H1 (cell line): ENCODE measurements around the gene F7. TPM values are rescaled to one million over a fixed set of nuclear protein-coding genes. Genes with fewer than 3 reads are reported as not detected.

ENCODE experiments used
- CTCF ChIA-PET: fragments of 300-600 bp; sonication (Branson Sonifier 250); formaldehyde crosslinking; loops from one replicate; lab custom pipeline; 2021; ENCODE audit not compliant: partially characterized antibody; lab: Charles Lee
- POLR2A ChIA-PET: fragments of 300-600 bp; sonication (Branson Sonifier 250); formaldehyde crosslinking; loops from one replicate; lab custom pipeline; 2021; ENCODE audit warnings: inconsistent platforms; ENCODE audit not compliant: partially characterized antibody; lab: Charles Lee
- DNase-seq, 2 experiments: peaks; one replicate each; pipeline versions ENCODE4 v3.0.0 to v3.0.0-alpha.2; 2010 to 2022; ENCODE audit warnings: low spot score in 2 of 2, low read depth in 1 of 2, mixed read lengths in 1 of 2
- FAIRE-seq: peaks from 2 replicates; lab custom pipeline; 2011; peaks lifted over from hg19 to GRCh38; lab: Jason Lieb, UNC
- H2AFZ ChIP-seq: 2 replicates; pipeline ENCODE4 v1.8.1; 2012; ENCODE audit warnings: low read length, inconsistent platforms
- H2AK5ac ChIP-seq: 2 replicates; pipeline ENCODE4 v1.6.1; 2013; ENCODE audit warnings: low read depth, low read length
- H2BK120ac ChIP-seq: replicated peaks from 2 replicates; pipeline ENCODE3; 2013; ENCODE audit warnings: low read depth, low read length, inconsistent platforms
- H2BK12ac ChIP-seq: 2 replicates; pipeline ENCODE4 v1.6.1; 2013; ENCODE audit warnings: low read depth, low read length
- H2BK15ac ChIP-seq: 2 replicates; pipeline ENCODE4 v1.6.1; 2013; ENCODE audit warnings: low read length
- H2BK20ac ChIP-seq: 2 replicates; pipeline ENCODE4 v1.6.1; 2013; ENCODE audit warnings: low read length
- H2BK5ac ChIP-seq: 2 replicates; pipeline ENCODE4 v1.6.1; 2013; ENCODE audit warnings: low read depth, low read length
- H3K14ac ChIP-seq: 2 replicates; pipeline ENCODE4 v1.6.1; 2013; ENCODE audit warnings: inconsistent platforms; ENCODE audit not compliant: insufficient read length
- H3K18ac ChIP-seq: 2 replicates; pipeline ENCODE4 v1.6.1; 2013; ENCODE audit warnings: low read length; ENCODE audit errors: extremely low read depth
- H3K23ac ChIP-seq: 2 replicates; pipeline ENCODE4 v1.6.1; 2013; ENCODE audit warnings: inconsistent platforms; ENCODE audit not compliant: insufficient read length
- H3K23me2 ChIP-seq: 2 replicates; pipeline ENCODE4 v1.6.1; 2013; ENCODE audit warnings: low read depth, low read length
- H3K27ac ChIP-seq: 2 replicates; pipeline ENCODE4 v1.6.1; 2011; ENCODE audit warnings: low read depth, low read length, inconsistent platforms
- H3K27me3 ChIP-seq, 4 experiments: replicated peaks in 1 of 4; 1 replicate in 1 of 4; 2 replicates in 3 of 4; pipeline versions ENCODE4 v1.6.1 to v1.8.1; 2011 to 2013; ENCODE audit warnings: low read length in 3 of 4, mild to moderate bottlenecking in 3 of 4, inconsistent platforms in 2 of 4, mixed read lengths in 2 of 4, moderate library complexity in 1 of 4; ENCODE audit not compliant: control insufficient read depth in 3 of 4, insufficient read depth in 3 of 4; ENCODE audit errors: extremely low read depth in 1 of 4
- H3K36me3 ChIP-seq, 4 experiments: 2 replicates each; pipeline versions ENCODE4 v1.6.1 to v1.8.1; 2011 to 2013; ENCODE audit warnings: mild to moderate bottlenecking in 4 of 4, low read length in 3 of 4, moderate library complexity in 2 of 4, control low read depth in 1 of 4, inconsistent platforms in 1 of 4; ENCODE audit not compliant: insufficient read depth in 4 of 4, control insufficient read depth in 2 of 4
- H3K4ac ChIP-seq: replicated peaks from 2 replicates; pipeline ENCODE3; 2013; ENCODE audit warnings: low read length, low read depth, mixed read lengths, inconsistent platforms; ENCODE audit not compliant: insufficient read length
- H3K4me1 ChIP-seq, 4 experiments: replicated peaks in 1 of 4; 1 replicate in 1 of 4; 2 replicates in 3 of 4; pipeline versions ENCODE4 v1.6.1 to v1.8.1; 2011 to 2013; ENCODE audit warnings: low read length in 3 of 4, inconsistent platforms in 2 of 4, mixed read lengths in 1 of 4; ENCODE audit not compliant: insufficient read depth in 4 of 4, control insufficient read depth in 3 of 4
- H3K4me2 ChIP-seq, 2 experiments: 2 replicates each; pipeline versions ENCODE4 v1.6.1 to v1.8.1; 2011 to 2013; ENCODE audit warnings: low read depth in 2 of 2, low read length in 2 of 2, control low read depth in 1 of 2, inconsistent platforms in 1 of 2, mild to moderate bottlenecking in 1 of 2; ENCODE audit not compliant: insufficient read depth in 1 of 2
- H3K4me3 ChIP-seq, 4 experiments: fragments of 200-600, 300-600 bp in 1 of 4; sonication (generic), shearing (Covaris generic), sonication (Bioruptor Twin) in 1 of 4; 2 replicates each; pipeline versions ENCODE4 v1.5.1 to v1.8.1; 2011 to 2016; ENCODE audit warnings: low read length in 4 of 4, low read depth in 3 of 4, control low read depth in 2 of 4, inconsistent platforms in 2 of 4, mild to moderate bottlenecking in 2 of 4, mixed read lengths in 1 of 4, moderate library complexity in 1 of 4; ENCODE audit not compliant: insufficient read depth in 2 of 4; ENCODE audit errors: extremely low read depth in 1 of 4
- H3K56ac ChIP-seq: replicated peaks from 2 replicates; pipeline ENCODE3; 2013; ENCODE audit warnings: low read depth, mild to moderate bottlenecking, mixed read lengths, low read length, inconsistent platforms; ENCODE audit not compliant: insufficient read length
- H3K79me1 ChIP-seq: 2 replicates; pipeline ENCODE4 v1.6.1; 2013; ENCODE audit warnings: low read depth, low read length, control low read depth
- H3K79me2 ChIP-seq, 2 experiments: 2 replicates each; pipeline versions ENCODE4 v1.6.1 to v1.8.1; 2012 to 2013; ENCODE audit warnings: low read length in 2 of 2, mild to moderate bottlenecking in 2 of 2, inconsistent platforms in 1 of 2; ENCODE audit not compliant: insufficient read depth in 2 of 2, control insufficient read depth in 1 of 2
- H3K9ac ChIP-seq, 4 experiments: replicated peaks in 1 of 4; 1 replicate in 1 of 4; 2 replicates in 3 of 4; pipeline versions ENCODE4 v1.6.1 to v1.8.1; 2011 to 2013; ENCODE audit warnings: low read depth in 3 of 4, low read length in 3 of 4, control low read depth in 2 of 4, mild to moderate bottlenecking in 2 of 4, moderate library complexity in 2 of 4, inconsistent platforms in 1 of 4; ENCODE audit errors: extremely low read depth in 1 of 4
- H3K9me3 ChIP-seq, 2 experiments: 2 replicates each; pipeline versions ENCODE4 v1.6.1 to v1.8.1; 2012 to 2013; ENCODE audit warnings: mild to moderate bottlenecking in 2 of 2, moderate library complexity in 2 of 2, control low read depth in 1 of 2, inconsistent platforms in 1 of 2, low read depth in 1 of 2, low read length in 1 of 2, mixed read lengths in 1 of 2; ENCODE audit not compliant: insufficient read depth in 2 of 2
- H4K20me1 ChIP-seq, 2 experiments: replicated peaks in 1 of 2; 2 replicates each; pipeline versions ENCODE3 to v1.8.1; 2011 to 2013; ENCODE audit warnings: inconsistent platforms in 2 of 2, low read length in 2 of 2, mild to moderate bottlenecking in 1 of 2; ENCODE audit not compliant: insufficient read depth in 2 of 2, control insufficient read depth in 1 of 2
- H4K5ac ChIP-seq: 2 replicates; pipeline ENCODE4 v1.6.1; 2013; ENCODE audit warnings: low read length, low read depth, mixed read lengths, inconsistent platforms; ENCODE audit not compliant: insufficient read length
- H4K8ac ChIP-seq: 2 replicates; pipeline ENCODE4 v1.8.0; 2013; ENCODE audit warnings: mild to moderate bottlenecking, moderate library complexity, low read length, inconsistent platforms; ENCODE audit not compliant: insufficient read depth; ENCODE audit errors: extremely low read depth
- H4K91ac ChIP-seq: replicated peaks from 2 replicates; pipeline ENCODE3; 2013; ENCODE audit warnings: low read length, mixed read lengths, inconsistent platforms; ENCODE audit not compliant: insufficient read length
- ASH2L ChIP-seq: fragments of 200-600, 300-600 bp; sonication (generic); IDR thresholded peaks from one replicate; pipeline ENCODE4 v1.7.1; 2017; ENCODE audit warnings: low read length
- ATF2 ChIP-seq: IDR thresholded peaks from 2 replicates; pipeline ENCODE4 v1.6.1; 2012; ENCODE audit warnings: low read length, inconsistent platforms
- CTBP2 ChIP-seq: IDR thresholded peaks from 2 replicates; pipeline ENCODE4 v1.7.0; 2011; ENCODE audit warnings: borderline replicate concordance, mild to moderate bottlenecking, moderate library complexity, mixed read lengths, low read length; ENCODE audit not compliant: insufficient read depth, insufficient read length
- EGR1 ChIP-seq: IDR thresholded peaks from 2 replicates; pipeline ENCODE4 v1.6.1; 2011; ENCODE audit warnings: low read depth, low read length, borderline replicate concordance
- GTF2F1 ChIP-seq: IDR thresholded peaks from 2 replicates; pipeline ENCODE4 v1.6.1; 2012; ENCODE audit warnings: low read depth, low read length, improper control_type of control experiment, borderline replicate concordance
- JUN ChIP-seq: IDR thresholded peaks from 2 replicates; pipeline ENCODE4 v1.6.1; 2011; ENCODE audit warnings: low read depth, mild to moderate bottlenecking, improper control_type of control experiment, low read length
- KDM5A ChIP-seq: fragments of 200-600 bp; IDR thresholded peaks from 2 replicates; pipeline ENCODE4 v1.7.1; 2012; ENCODE audit warnings: mild to moderate bottlenecking, low read length, inconsistent platforms, mixed read lengths
- NANOG ChIP-seq: IDR thresholded peaks from 2 replicates; pipeline ENCODE4 v1.6.1; 2011; ENCODE audit warnings: low read length, low read depth, mild to moderate bottlenecking, inconsistent platforms; ENCODE audit not compliant: insufficient read depth, poor library complexity, severe bottlenecking
- PHF8 ChIP-seq: fragments of 200-600 bp; sonication (generic); conservative IDR thresholded peaks from 2 replicates; pipeline ENCODE4 v1.7.1; 2012; ENCODE audit warnings: low read depth, mild to moderate bottlenecking, inconsistent platforms, low read length, moderate library complexity
- ZNF274 ChIP-seq: IDR thresholded peaks from 2 replicates; pipeline ENCODE4 v1.7.0; 2012; ENCODE audit warnings: low read length, borderline replicate concordance; ENCODE audit errors: extremely low read depth
- WGBS, 2 experiments: shearing (Covaris generic) in 1 of 2; methylation state at CpG; one replicate each; pipeline versions ENCODE4 v1.1.6 to v1.1.7; 2013 to 2015; ENCODE audit warnings: low lambda C conversion rate in 2 of 2, mixed read lengths in 2 of 2, inconsistent platforms in 1 of 2, low coverage in 1 of 2, missing lambda C conversion rate in 1 of 2; ENCODE audit not compliant: insufficient replicate concordance in 2 of 2, insufficient coverage in 1 of 2, insufficient read length in 1 of 2; ENCODE audit errors: extremely low coverage in 1 of 2, missing lambda C conversion rate in 1 of 2; 5-methylcytosine and 5-hydroxymethylcytosine counted together
- polyA plus RNA-seq, 7 experiments: library from polyadenylated mRNA; depleted of rRNA in 3 of 7; stranded (reverse) in 5 of 7; unstranded in 2 of 7; fragments of >200 nt in 5 of 7; fragments of 200-250 nt in 2 of 7; gene quantifications; 1 replicate in 5 of 7; 2 replicates in 1 of 7; 4 replicates in 1 of 7; pipeline versions ENCODE4 v1.2.1 to v1.2.3, GENCODE V29; 2011 to 2013; ENCODE audit warnings: missing spikeins in 2 of 7, mixed read lengths in 2 of 7
- total RNA-seq: library from RNA; stranded (reverse); fragmentation: NEBNext Ultra II Directional; extraction: Animal tissue kit (Norgen Biotek cat#: 25700); gene quantifications from 2 replicates; pipeline ENCODE4 v1.2.1, GENCODE V29; 2021

Gene F7
- total and polyA plus RNA-seq, 2 of the 8 experiments (the other 6 are each of a cell fraction or from before 2014, with no cell fraction given) = 0.43 to 0.98 TPM

- Histone ChIP-seq H3K9me3 (no peaks in the 10 kb centered on the region), H2BK120ac (no peak overlapping the region), H3K79me2 (no peaks in the 10 kb centered on the region), H3K79me1 (no peaks in the 10 kb centered on the region), H3K18ac (no peak overlapping the region), H3K36me3 (no peaks in the 10 kb centered on the region), H3K27ac (no peak overlapping the region), H3K23ac (no peak overlapping the region), H3K23me2 (peaks cover 10% of the 10 kb centered on the region), H2BK20ac (no peak overlapping the region), H4K5ac (no peak overlapping the region), H4K91ac (no peak overlapping the region), H3K4me3 (no peak overlapping the region), H3K56ac (no peak overlapping the region), H2AK5ac (peak overlapping the region; percentile 48; the same call in 1 of the 2 replicates), H3K4me1 (peaks cover 0 to 9% (median 4%) of the 10 kb centered on the region in 4 experiments; a peak in 5 of 7 replicates), H2BK12ac (no peak overlapping the region), H4K20me1 (no peaks in the 10 kb centered on the region), H2BK5ac (no peak overlapping the region), H3K27me3 (peaks cover 7 to 22% (median 20%) of the 10 kb centered on the region in 4 experiments; a peak in 6 of 7 replicates), H2AFZ (no peak overlapping the region), H4K8ac (no peak overlapping the region), H2BK15ac (no peak overlapping the region), H3K4me2 (no peak overlapping the region), H3K9ac (no peak overlapping the region), H3K14ac (no peak overlapping the region), H3K4ac (no peak overlapping the region)
- ChIA-PET CTCF (interaction anchor here (0.7 to 3.5 kb wide), 3 partner anchors 20 to 205 kb away, joined by 3 to 14 read pairs (median 3); no protein-coding TSS in a partner anchor), POLR2A (no interaction called here)
- DNase-seq (peak in 1 of 2 experiments; percentile 43), FAIRE-seq (no peak)
- WGBS, 2 experiments = 94% methylated on average over 30 of the region's 38 CpGs; no CpG with 5 or more reads in 1 of the 2 experiments
- TF ChIP-seq NANOG (no peak), JUN (no peak), CTBP2 (no peak), GTF2F1 (no peak), ATF2 (no peak), ZNF274 (no peak), ASH2L (no peak), KDM5A (no peak), PHF8 (no peak), EGR1 (no peak)
Observed at GRCh38 chr13:113148940-113149503, 43.4 kb downstream of the F7 start.
